HG03064 (cell line): ENCODE results near the gene SRSF6.
A peak's percentile ranks its signal among the peaks of the same experiment; 100 is the strongest.
"Not testable (repeated sequence)": the region's sequence is repeated elsewhere in the genome, so short reads cannot be mapped to it uniquely, and the experiment has no call there.

Source experiments
- ATAC-seq: cut with Tn5 transposase; IDR thresholded peaks from one replicate; pipeline ENCODE4 v1.9.1; 2021; ENCODE audit warnings: low read depth; ENCODE audit not compliant: unreplicated experiment

The SRSF6 gene

DNA sequence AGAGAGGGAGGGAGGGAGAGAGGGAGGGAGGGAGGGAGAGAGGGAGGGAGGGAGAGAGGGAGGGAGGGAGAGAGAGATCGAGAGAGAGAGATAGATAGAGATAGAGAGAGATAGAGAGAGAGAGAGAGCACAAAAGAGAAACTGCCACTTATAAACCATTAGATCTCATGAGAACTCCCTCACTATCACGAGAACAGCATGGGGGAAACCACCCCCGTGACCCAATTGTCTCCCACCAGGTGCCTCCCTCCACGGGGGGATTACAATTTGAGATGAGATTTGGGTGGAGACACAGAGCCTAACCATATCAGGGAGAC, 9.3 kb upstream of the SRSF6 start:
- not testable (repeated sequence) for ATAC-seq

- ATAC-seq, result no peak
Measured at GRCh38 chr20:43448748-43449535, 8.8 kb upstream of the SRSF6 start.

GRCh38 chr20:43450841-43451799, 6.6 kb upstream of the SRSF6 start:
- no peak for ATAC-seq

- ATAC-seq, result no peak
Measured at GRCh38 chr20:43452404-43453126, 5.1 kb upstream of the SRSF6 start.

DNA sequence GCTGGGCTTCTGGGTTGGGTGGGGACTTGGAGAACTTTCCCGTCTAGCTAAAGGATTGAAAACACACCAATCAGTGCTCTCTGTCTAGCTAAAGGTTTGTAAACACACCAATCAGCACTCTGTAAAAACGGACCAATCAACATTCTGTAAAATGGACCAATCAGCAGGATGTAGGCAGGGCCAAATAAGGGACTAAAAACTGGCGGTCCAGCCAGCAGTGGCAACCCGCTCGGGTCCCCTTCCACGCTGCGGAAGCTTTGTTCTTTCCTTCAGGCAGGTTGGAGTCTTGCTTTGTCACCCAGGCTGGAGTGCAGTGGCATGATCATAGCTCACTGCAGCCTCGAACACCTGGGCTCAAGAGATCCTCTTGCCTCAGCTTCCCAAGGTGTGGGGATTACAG, 1.4 kb upstream of the SRSF6 start:
- ATAC-seq, result not testable (repeated sequence)

DNA sequence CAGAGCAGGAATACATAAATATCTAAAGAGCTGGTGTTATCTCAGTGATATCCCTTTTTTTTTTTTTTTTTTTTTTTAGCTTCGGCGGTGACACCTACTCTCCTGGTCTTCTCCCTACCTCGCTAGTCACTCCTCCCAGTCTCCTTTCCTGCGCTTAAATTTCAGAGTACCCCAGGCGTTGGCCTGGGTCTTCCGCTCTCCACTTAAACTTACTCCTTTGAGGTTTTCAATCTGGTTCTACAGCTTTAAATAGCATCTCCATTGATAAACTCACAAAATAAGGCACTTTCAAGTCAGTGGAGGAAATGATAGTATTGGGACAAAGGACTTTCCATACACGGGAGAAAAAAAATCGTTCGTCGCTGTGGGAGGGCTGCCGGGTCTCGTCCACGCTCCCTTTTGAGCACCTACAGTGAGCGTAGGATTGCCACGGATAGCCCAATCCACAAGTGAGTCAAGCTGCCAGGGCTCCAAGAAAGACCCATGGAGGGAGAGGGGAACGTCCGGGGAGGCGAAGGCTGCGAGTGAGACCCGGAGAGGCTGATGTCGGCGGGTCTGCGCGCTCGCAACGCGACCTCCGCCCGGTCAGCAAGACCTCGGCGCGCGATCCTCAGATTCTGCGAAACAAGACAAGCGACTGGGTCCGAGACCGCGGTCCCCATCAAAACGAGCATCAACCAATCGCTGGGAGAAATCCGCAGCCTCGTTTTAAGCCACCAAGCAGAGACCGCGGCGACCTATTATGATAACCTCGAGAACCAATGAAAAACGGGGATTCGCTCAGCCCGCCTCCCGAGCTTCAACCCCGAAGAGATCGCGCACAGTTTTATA, 672 bp upstream of the SRSF6 start:
- peak; percentile 64 for ATAC-seq

DNA sequence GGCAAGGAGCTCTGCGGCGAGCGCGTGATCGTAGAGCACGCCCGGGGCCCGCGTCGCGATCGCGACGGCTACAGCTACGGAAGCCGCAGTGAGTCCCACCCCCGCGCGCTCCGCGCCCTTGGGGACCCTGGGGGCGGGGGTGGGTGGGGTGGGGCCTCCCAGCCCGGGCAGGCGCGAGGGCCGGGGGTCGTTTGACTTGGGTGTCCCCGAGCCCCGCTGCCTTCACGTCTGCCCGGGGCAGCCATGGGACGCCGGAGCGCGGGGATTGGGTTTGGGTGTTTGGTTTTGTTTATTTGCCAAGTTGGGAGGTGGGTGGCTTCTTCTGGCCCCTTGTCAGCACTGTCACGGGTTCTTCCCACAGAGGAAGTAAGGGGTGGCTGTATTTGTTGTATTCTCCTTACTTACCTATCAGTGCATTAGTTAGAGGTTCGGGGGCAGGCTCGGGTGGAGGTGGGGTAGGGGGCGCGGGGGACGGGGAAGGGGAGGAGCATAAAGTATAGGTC, 777 bp downstream of the SRSF6 start:
- no peak for ATAC-seq

GRCh38 chr20:43459022-43459942, 1.6 kb downstream of the SRSF6 start:
- no peak for ATAC-seq

DNA sequence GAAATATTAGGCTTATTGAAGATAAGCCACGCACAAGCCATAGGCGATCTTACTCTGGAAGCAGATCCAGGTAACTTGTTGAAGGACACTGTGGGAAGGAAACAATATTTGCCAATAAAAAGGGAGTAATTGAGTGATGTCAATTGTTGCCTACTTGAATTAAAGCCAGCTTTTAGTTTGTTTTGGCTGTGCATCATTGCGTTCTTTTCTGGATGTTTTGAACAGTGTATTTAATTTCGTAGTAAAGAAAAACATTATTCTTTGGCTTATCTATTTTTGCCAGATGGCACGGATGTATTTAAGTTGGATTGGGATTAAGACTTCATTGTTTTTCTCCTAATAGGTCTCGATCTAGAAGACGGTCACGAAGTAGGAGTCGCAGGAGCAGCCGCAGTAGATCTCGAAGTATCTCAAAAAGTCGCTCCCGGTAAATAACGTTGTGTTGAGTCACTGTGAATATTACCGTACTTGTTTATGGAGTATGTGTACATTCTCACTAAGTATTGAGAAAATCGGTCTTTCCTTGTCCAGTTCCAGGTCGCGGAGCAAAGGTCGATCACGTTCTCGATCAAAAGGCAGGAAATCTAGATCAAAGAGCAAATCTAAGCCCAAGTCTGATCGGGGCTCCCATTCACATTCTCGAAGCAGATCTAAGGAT, 2.6 kb downstream of the SRSF6 start:
- ATAC-seq, result no peak

GRCh38 chr20:43460830-43461200, 3.1 kb downstream of the SRSF6 start:
- no peak for ATAC-seq

GRCh38 chr20:43461894-43462659, 4.4 kb downstream of the SRSF6 start:
- ATAC-seq, result no peak

DNA sequence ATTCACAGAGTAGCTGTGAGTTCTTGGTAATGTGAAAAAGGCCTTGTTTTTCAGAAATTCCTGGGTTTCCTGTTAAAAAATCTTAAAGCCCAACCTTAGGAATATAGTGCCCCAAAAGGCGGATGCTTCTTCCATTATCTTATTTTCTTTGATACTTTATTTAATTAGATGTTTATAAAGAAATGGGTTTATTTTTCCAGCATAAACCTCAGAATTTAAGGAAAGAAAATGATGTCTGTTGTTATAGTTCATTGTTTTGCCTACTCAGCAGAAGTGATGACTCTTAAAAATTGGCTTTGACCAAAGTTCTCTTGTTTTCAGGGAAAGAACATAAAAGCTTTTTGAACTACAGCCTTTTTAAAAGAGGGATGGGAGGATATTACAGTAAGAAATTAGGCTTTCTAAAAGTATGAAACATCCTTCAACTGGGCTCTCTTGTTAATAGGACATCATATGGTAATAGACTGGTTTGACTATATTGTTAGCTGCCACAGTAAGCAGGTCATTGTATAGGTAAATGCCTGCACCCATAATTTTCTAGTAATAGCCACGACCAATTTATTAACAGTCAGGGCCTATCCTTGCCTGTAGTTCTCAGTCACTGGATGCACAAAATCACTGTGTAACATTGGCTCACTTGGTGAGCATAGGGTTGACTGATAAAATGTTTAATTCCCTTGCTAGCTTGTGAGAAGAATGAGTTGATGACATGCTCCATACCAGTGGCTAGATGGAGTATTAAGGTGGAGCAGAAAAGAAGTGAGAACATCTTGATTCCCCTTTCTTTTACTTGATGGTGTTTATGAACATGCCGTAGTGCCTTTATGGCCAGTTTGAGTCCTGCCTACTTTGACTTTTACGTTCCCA, 5.2 kb downstream of the SRSF6 start:
- no peak for ATAC-seq

DNA sequence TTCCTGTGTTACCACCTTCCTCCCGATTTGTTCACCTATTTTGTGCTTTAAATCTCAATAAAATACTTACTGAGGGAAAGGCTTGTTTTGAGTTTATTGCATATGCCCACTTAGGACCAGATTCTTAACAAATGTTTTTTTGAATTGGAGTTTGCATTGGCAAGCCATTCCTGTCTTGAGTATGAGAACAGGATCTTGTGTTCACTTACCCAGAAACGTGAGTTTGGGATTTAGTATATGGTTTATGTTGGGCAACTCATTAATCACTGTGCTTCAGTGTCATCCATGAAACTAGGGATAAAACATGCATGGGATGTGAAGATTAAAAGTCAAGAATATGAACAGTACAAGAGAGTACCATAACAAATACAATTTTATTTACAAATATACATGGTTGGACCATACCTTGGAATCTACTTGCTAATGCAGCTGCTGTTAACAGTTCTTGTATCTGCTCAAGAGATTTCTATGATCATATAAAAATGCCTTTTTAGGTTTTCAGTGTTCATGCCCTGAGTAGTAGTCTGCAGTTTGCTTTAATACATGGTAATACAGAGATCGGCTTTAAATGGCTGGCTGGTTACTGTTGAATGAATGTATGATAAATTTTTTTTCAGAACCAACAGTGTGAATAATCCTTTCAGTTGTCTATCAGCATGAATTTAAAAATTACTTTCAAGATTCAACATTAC, 6.0 kb downstream of the SRSF6 start:
- no peak for ATAC-seq

DNA sequence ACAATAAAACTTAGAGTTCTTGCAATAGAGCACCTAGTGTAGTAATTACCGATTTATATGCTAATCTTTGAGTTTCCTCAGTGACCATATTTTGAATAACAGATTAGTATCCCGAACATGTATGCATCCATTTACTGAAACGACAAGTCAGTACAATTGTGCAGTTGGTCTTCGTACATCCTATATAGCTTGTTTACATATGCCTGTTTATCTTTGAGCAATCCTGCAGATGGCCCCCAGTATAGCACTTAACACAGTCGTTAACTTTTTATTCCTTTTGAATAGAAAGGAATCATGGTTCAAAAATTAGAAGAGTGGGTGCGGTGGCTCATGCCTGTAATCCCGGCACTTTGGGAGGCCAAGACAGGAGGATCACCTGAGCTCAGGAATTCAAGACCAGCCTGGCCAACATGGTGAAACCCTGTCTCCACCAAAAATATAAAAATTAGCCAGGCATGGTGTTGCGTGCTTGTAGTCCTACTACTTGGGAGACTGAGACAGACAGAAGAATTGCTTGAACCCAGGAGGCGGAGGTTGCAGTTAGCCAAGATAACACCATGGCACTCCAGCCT, 6.6 kb downstream of the SRSF6 start:
- ATAC-seq, result no peak

GRCh38 chr20:43465625-43465943, 7.9 kb downstream of the SRSF6 start:
- ATAC-seq, result no peak

GRCh38 chr20:43467589-43467988, 9.9 kb downstream of the SRSF6 start:
- no peak for ATAC-seq
